Measurements from ENCODE around the gene CGB2. TPM values are rescaled to one million over a fixed set of nuclear protein-coding genes. Genes with fewer than 3 reads are reported as not detected.

Gene CGB2
- total and polyA plus RNA-seq, 9 of the 15 experiments (the other 6 are each of a cell fraction or from before 2014, with no cell fraction given): 0.22 TPM; not detected in 8

DNA sequence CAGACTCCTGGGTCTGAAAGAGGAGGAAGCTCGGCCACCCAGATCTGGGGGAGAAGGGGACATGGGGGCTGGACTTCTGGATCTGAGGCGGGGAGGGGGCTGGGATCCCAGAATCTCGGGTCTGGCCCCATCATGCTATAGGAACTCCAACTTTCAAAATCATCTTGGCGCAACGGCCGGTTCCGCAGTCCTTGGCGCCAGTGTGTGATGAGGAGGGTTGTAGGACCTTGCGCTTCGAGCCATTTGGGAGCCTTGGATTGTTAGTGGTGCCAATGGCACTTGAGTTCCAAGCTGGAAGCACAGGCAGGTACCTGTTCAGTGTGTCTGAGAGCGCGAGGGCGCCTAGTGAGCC lies 37.7 kb upstream of the CGB2 start (continued):
- TF ChIP-seq CBX8 (IDR thresholded peaks at IDR 0.05; ENCODE audit: borderline replicate concordance, extremely low read depth, low read depth, low read length, poor library complexity, severe bottlenecking) (no peak), ZC3H4 (CRISPR knock-in tag; IDR thresholded peaks at IDR 0.05; ENCODE audit: borderline replicate concordance) (peak; percentile 69; the same call in 1 of the 2 replicates), SIN3A (IDR thresholded peaks at IDR 0.05; ENCODE audit: borderline replicate concordance in 2 of 2, control insufficient read depth in 1 of 2, low read depth in 2 of 2, low read length in 2 of 2) (peak in 1 of 2 experiments; percentile 22; a peak in 1 of 4 replicates), NR4A1 (CRISPR knock-in tag; IDR thresholded peaks at IDR 0.05) (0 out of 2 replicates have a peak, but pooled peaks have one; percentile 39), NR4A1 (tag; IDR thresholded peaks at IDR 0.05) (no peak), TOE1 (IDR thresholded peaks at IDR 0.05; ENCODE audit: borderline replicate concordance) (0 out of 2 replicates have a peak, but pooled peaks have one; percentile 1), TOE1 (CRISPR knock-in tag; IDR thresholded peaks at IDR 0.05; ENCODE audit: borderline replicate concordance, low read depth) (no peak), NFIX (CRISPR knock-in tag; IDR thresholded peaks at IDR 0.05; ENCODE audit: low read depth) (no peak), MEF2A (IDR thresholded peaks at IDR 0.05; ENCODE audit: control insufficient read depth, low read depth, low read length) (no peak), ZNF592 (IDR thresholded peaks at IDR 0.05) (no peak), BMI1 (IDR thresholded peaks at IDR 0.05; ENCODE audit: low read length) (no peak), HDAC3 (IDR thresholded peaks at IDR 0.05; ENCODE audit: borderline replicate concordance, partially characterized antibody) (no peak), ZBTB7A (IDR thresholded peaks at IDR 0.05; ENCODE audit: borderline replicate concordance, control insufficient read depth, low read depth, low read length) (0 out of 2 replicates have a peak, but pooled peaks have one; percentile 31), GABPB1 (CRISPR knock-in tag; IDR thresholded peaks at IDR 0.05) (peak; percentile 4; the same call in 1 of the 2 replicates)
- TF ChIP-seq, protein P1, sequence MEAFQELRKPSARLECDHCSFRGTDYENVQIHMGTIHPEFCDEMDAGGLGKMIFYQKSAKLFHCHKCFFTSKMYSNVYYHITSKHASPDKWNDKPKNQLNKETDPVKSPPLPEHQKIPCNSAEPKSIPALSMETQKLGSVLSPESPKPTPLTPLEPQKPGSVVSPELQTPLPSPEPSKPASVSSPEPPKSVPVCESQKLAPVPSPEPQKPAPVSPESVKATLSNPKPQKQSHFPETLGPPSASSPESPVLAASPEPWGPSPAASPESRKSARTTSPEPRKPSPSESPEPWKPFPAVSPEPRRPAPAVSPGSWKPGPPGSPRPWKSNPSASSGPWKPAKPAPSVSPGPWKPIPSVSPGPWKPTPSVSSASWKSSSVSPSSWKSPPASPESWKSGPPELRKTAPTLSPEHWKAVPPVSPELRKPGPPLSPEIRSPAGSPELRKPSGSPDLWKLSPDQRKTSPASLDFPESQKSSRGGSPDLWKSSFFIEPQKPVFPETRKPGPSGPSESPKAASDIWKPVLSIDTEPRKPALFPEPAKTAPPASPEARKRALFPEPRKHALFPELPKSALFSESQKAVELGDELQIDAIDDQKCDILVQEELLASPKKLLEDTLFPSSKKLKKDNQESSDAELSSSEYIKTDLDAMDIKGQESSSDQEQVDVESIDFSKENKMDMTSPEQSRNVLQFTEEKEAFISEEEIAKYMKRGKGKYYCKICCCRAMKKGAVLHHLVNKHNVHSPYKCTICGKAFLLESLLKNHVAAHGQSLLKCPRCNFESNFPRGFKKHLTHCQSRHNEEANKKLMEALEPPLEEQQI (IDR thresholded peaks at IDR 0.05): no peak
- TF ChIP-seq, protein P2, sequence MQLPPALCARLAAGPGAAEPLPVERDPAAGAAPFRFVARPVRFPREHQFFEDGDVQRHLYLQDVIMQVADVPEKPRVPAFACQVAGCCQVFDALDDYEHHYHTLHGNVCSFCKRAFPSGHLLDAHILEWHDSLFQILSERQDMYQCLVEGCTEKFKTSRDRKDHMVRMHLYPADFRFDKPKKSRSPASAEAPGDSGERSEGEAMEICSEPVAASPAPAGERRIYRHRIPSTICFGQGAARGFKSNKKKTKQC (CRISPR knock-in tag; IDR thresholded peaks at IDR 0.05): 0 out of 2 replicates have a peak, but pooled peaks have one; percentile 48

All from K562 (cell line).